NCI-H524 treated with DMSO at 0.1 percent for 48 hours (cell line): ENCODE data around the gene STIM2.
"Not testable (repeated sequence)": the region's sequence is repeated elsewhere in the genome, so short reads cannot be mapped to it uniquely, and the experiment has no call there.

ENCODE experiments used
- DNase-seq: peaks from one replicate; lab custom pipeline; 2025; lab: John Stamatoyannopoulos, UW

Gene STIM2

GRCh38 chr4:27001398-27002164, 140.9 kb downstream of the STIM2 start:
- no peak for DNase-seq

DNA sequence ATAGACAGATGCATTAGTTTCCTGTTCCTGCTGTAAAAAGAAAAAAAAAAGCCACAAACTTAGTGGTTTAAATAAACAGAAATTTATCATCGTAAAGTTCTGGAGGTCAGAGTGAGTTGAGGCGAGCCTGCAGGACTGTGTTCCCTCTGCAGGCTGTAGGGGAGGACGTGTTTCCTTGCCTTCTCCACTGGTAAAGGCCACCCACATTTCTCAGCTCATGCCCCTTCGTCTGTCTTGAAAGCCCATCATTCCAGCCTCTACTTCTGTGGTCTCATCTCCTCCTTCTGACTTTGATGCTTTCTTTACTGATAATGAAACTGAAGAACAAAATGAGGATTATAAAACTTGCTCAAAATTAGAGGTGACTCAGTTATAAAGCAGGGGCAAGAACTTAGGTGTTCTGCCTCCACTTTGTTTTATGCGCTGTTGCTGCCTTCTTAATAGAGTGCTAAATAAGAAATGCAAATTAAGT, 143.0 kb downstream of the STIM2 start:
- no peak for DNase-seq

DNA sequence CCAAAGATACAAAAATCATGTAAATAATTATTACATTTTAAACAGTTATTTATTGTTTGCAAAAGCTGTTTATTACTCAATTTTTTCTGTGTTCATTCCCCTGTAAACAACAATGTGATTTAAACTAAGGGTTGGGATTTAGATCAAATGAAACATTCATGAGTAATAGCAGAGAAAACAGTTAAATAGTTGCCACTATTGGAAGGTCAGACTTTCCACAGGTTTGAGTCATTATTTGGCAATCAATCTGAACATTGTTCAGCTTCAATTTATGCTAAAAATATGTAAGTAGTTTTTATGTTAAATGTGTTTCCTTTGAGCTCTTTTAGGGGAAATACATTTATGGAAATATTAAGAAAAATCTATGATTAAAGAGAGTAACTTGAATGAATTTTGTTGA, 144.9 kb downstream of the STIM2 start:
- no peak for DNase-seq

GRCh38 chr4:27005905-27006590, 145.4 kb downstream of the STIM2 start:
- no peak for DNase-seq

DNA sequence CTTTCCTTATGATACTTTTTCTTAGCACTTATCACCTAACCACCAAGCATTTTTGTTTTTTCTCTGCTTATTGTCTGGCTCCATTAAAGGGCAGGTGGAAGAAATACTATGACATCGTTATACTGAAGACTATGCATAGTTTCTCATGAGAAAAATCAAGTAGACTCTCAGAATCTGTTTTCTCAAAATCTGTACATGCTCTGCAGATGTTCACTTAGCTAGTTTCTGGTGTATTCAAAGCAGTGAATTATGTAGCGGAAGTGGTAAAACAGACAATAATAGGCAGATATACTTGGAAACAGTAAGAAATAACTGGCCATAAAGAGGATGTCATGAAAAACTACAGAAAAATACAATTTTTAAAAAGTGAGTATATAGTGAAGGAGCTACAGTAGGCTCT, 146.0 kb downstream of the STIM2 start:
- no peak for DNase-seq

DNA sequence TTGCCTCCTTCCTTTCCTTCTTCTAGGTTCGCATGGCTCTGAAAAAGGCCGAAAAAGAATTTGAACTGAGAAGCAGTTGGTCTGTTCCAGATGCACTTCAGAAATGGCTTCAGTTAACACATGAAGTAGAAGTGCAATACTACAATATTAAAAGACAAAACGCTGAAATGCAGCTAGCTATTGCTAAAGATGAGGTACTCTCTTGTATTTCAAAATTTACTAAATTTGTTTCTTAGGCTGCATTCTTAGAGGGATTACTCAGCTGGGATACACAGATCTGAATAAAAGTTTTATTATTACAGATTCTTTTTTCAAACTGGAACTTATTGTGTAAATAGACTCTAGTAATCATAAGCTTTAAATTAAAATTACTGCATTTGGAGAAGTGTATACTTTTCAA, 146.9 kb downstream of the STIM2 start:
- DNase-seq, result no peak

DNA sequence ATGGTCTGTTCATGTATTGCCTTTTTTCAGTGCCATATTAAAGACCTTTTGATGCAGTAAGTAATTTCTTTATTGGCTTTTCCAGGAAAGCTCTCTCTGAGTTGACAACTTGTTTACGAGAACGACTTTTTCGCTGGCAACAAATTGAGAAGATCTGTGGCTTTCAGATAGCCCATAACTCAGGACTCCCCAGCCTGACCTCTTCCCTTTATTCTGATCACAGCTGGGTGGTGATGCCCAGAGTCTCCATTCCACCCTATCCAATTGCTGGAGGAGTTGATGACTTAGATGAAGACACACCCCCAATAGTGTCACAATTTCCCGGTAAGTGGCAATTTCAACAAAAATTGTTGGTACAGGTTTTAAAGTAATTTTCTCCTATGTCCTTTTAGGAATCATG, 148.0 kb downstream of the STIM2 start:
- no peak for DNase-seq

DNA sequence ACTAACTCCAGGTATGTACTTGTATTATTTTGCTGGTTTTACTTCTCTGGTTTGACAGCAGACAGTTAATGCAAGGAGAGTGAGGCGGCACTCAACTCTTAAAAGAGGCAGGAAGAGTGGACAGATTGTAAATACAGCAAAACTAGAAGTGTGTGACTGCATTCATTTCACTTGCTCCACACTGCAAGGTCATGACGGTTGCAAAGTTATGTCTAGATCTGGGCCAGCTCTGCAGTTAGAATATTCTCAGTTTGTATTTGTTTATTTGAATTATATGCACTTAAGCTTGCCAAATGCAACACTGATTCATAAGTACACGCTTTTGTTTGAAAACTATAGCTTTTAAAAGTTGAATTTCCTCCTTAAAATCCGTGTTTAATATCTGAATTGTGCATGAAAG, 148.9 kb downstream of the STIM2 start:
- DNase-seq, result no peak

DNA sequence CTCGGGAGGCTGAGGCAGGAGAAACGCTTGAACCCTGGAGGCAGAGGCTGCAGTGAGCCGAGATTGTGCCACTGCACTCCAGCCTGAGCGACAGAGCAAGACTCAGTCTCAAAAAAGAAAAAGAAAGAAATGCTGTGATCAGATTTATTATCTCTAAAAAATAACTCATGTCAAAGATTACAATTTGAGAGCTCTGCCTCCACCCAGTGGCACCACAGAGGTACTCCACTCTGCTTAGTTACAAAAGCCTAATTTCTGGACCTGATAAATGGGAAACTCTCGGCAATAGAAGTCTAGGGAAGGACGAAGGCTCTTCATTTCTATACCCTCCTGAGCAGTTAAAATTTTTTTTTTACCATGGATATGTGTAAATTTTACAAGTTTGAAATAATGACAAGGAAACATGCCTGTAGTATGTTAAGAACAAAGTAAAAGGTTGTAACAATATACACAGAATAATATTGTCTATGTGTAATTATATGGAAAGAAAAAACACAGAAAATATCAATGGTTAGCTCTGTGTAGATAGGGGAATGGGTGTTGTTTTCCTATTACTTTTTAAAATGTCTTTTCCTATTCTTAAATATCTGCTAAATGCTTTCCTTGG, 149.8 kb downstream of the STIM2 start:
- DNase-seq, result no peak

- DNase-seq, result no peak
Measured at GRCh38 chr4:27011401-27011800, 150.8 kb downstream of the STIM2 start.

- no peak for DNase-seq
Measured at GRCh38 chr4:27013012-27013411, 152.4 kb downstream of the STIM2 start.

- no peak for DNase-seq
Measured at GRCh38 chr4:27016551-27016950, 155.9 kb downstream of the STIM2 start.

GRCh38 chr4:27017623-27018022, 157.0 kb downstream of the STIM2 start:
- DNase-seq, result no peak

GRCh38 chr4:27018076-27018475, 157.4 kb downstream of the STIM2 start:
- DNase-seq, result no peak

DNA sequence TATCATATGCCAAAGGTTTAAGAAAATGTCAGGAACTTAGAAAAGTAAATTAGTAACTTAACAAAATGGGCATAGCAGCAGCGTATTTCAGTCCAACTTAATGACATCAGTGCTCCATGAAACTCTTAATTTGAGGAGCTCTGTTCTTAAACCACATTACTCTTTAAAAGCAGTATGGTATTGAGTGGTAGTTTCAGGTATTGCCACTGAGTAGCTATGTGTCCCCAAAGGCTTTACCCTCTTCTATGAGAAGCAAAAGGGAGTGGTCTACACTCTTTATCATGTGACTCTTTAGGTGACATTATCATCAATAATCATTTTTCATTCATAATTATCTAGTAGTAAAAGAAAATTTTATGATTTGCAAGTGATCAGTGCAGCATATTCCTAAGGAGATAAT, 158.3 kb downstream of the STIM2 start:
- DNase-seq, result no peak

GRCh38 chr4:27019766-27020165, 159.1 kb downstream of the STIM2 start:
- DNase-seq, result no peak

- DNase-seq, result no peak
Measured at GRCh38 chr4:27020203-27020602, 159.6 kb downstream of the STIM2 start.

- DNase-seq, result no peak
Measured at GRCh38 chr4:27020603-27021002, 160.0 kb downstream of the STIM2 start.

- no peak for DNase-seq
Measured at GRCh38 chr4:27022963-27023362, 162.3 kb downstream of the STIM2 start.

GRCh38 chr4:27023366-27023765, 162.7 kb downstream of the STIM2 start:
- DNase-seq, result no peak

GRCh38 chr4:27024805-27025204, 164.2 kb downstream of the STIM2 start:
- no peak for DNase-seq

- no peak for DNase-seq
Measured at GRCh38 chr4:27027428-27027827, 166.8 kb downstream of the STIM2 start.

DNA sequence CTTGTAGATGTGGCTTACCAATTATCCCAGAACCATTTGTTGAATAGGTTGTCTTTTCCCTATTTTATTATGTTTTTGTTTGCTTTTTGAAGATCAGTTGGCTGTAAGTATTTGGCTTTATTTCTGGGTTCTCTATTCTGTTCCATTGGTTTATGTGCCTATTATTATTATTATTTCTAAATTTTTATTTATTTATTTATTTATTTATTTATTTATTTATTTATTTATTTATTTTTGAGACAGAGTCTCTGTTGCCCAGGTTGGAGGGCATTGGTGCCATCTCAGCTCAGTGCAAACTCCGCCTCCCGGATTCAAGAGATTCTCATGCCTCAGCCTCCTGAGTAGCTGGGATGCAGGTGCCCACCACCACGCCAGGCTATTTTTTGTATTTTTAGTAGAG, 174.5 kb downstream of the STIM2 start:
- not testable (repeated sequence) for DNase-seq
